BLaER1 (cell line): ENCODE results near the gene NGF.
A peak's percentile ranks its signal among the peaks of the same experiment; 100 is the strongest.

Experiments
- H3K27ac ChIP-seq: shearing (Covaris generic); formaldehyde crosslinking; 2 replicates; pipeline ENCODE4 v1.8.1; 2022
- H3K27me3 ChIP-seq: shearing (Covaris generic); formaldehyde crosslinking; 2 replicates; pipeline ENCODE4 v1.8.1; 2022
- H3K36me3 ChIP-seq: shearing (Covaris generic); formaldehyde crosslinking; 2 replicates; pipeline ENCODE4 v1.8.1; 2022
- H3K4me1 ChIP-seq: shearing (Covaris generic); formaldehyde crosslinking; 2 replicates; pipeline ENCODE4 v1.8.1; 2022
- H3K4me2 ChIP-seq: shearing (Covaris generic); formaldehyde crosslinking; 2 replicates; pipeline ENCODE4 v1.8.1; 2022
- H3K4me3 ChIP-seq: shearing (Covaris generic); formaldehyde crosslinking; 2 replicates; pipeline ENCODE4 v1.8.1; 2022
- H3K9ac ChIP-seq: shearing (Covaris generic); formaldehyde crosslinking; 2 replicates; pipeline ENCODE4 v1.8.1; 2022
- H3K9me3 ChIP-seq: shearing (Covaris generic); formaldehyde crosslinking; 2 replicates; pipeline ENCODE4 v1.8.1; 2022
- H4K20me1 ChIP-seq: shearing (Covaris generic); formaldehyde crosslinking; 2 replicates; pipeline ENCODE4 v1.8.1; 2022
- Cebpa-rat ChIP-seq: shearing (Covaris generic); IDR thresholded peaks from 2 replicates; pipeline ENCODE4 v1.8.1; 2022

The NGF gene

GRCh38 chr1:115299266-115299665, 38.8 kb downstream of the NGF start:
- Histone ChIP-seq H3K9ac (no peak overlapping the region), H3K4me2 (peak overlapping the region; percentile 33; the same call in 1 of the 2 replicates), H3K27me3 (no peaks in the 10 kb centered on the region), H3K36me3 (no peaks in the 10 kb centered on the region), H4K20me1 (no peaks in the 10 kb centered on the region), H3K4me3 (no peak overlapping the region), H3K9me3 (no peaks in the 10 kb centered on the region), H3K4me1 (peaks cover 22% of the 10 kb centered on the region), H3K27ac (no peak overlapping the region)
- no peak for TF ChIP-seq Cebpa-rat

DNA sequence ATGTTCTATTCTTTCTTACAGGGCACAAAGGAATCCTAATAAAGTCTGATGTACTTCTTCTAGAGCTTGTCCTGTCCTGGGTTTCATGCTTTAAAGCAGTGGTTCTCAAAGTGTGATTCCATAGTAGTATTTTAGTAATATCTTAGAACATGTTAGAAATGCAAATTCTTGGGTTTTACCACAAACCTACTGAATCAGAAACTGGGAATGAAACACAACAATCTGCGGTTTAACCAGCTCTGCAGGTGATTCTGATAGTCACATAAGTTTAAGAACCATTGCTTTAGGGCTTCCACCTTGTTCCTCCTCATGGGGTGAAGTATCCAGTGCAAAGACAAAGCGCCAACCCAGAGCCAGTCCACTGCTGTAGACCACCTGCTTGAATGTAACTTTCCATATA, 41.1 kb downstream of the NGF start:
- no peaks in the 10 kb centered on the region for H3K9me3 ChIP-seq
- no peak overlapping the region for H3K4me2 ChIP-seq
- no peaks in the 10 kb centered on the region for H3K36me3 ChIP-seq
- peaks cover 13% of the 10 kb centered on the region for H3K4me1 ChIP-seq
- no peak for TF ChIP-seq Cebpa-rat
- no peak overlapping the region for H3K9ac ChIP-seq
- no peaks in the 10 kb centered on the region for H3K27me3 ChIP-seq
- no peak overlapping the region for H3K27ac ChIP-seq
- H3K4me3 ChIP-seq = no peak overlapping the region
- no peaks in the 10 kb centered on the region for H4K20me1 ChIP-seq

DNA sequence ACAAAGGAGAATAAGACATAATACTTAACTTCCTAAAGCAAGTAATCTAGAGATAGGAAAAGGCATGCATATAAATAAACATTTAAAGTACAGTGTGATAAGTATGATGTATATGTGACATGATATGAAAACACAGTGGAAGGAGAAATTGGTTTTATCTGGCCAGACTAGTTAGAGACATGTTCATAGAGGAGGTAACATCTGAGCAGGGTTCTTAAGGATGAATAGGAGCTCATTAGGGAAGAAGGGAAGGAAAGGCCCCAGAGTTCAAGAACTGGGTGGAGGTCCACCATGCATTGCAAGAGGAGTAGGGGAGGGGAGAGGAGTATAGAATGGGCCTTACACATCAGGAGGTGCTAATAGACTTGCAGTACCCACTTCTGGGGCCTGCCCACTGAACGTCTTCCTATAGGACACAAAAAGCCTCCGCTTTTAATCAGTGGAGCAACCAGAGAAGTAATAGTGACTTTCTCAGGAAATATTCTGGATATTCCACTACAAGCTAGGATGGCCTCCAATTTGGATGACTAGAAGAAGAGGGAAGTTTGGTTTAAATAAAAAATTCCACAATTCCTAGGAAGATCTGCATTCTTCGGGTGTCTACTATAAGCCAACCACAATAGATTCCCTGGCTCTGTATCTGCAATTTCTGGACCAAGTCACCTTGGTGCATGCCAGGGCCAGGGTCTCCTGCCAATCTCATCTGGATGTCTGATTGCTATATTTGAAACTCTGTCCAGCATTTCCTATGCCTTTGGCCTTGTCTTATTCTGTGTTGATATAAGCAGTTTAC, 41.9 kb downstream of the NGF start:
- Histone ChIP-seq H3K4me2 (no peak overlapping the region), H3K27me3 (no peaks in the 10 kb centered on the region), H3K4me3 (no peak overlapping the region), H3K9ac (no peak overlapping the region), H3K27ac (no peak overlapping the region), H3K36me3 (no peaks in the 10 kb centered on the region), H3K9me3 (no peaks in the 10 kb centered on the region), H3K4me1 (peaks cover 12% of the 10 kb centered on the region), H4K20me1 (no peaks in the 10 kb centered on the region)
- TF ChIP-seq Cebpa-rat = no peak

- Histone ChIP-seq H3K4me2 (no peak overlapping the region), H3K36me3 (no peaks in the 10 kb centered on the region), H3K9me3 (no peaks in the 10 kb centered on the region), H3K27me3 (no peaks in the 10 kb centered on the region), H3K27ac (no peak overlapping the region), H3K9ac (no peak overlapping the region), H3K4me1 (peaks cover 1% of the 10 kb centered on the region), H3K4me3 (no peak overlapping the region), H4K20me1 (no peaks in the 10 kb centered on the region)
- no peak for TF ChIP-seq Cebpa-rat
Observed at GRCh38 chr1:115293899-115294298, 44.1 kb downstream of the NGF start.

GRCh38 chr1:115293006-115293405, 45.0 kb downstream of the NGF start:
- no peak overlapping the region for H3K9ac ChIP-seq
- TF ChIP-seq Cebpa-rat = no peak
- no peaks in the 10 kb centered on the region for H3K36me3 ChIP-seq
- no peak overlapping the region for H3K4me3 ChIP-seq
- H3K4me1 ChIP-seq = no peaks in the 10 kb centered on the region
- no peaks in the 10 kb centered on the region for H4K20me1 ChIP-seq
- no peaks in the 10 kb centered on the region for H3K9me3 ChIP-seq
- no peak overlapping the region for H3K27ac ChIP-seq
- H3K4me2 ChIP-seq = no peak overlapping the region
- H3K27me3 ChIP-seq = no peaks in the 10 kb centered on the region

GRCh38 chr1:115291741-115292140, 46.3 kb downstream of the NGF start:
- H4K20me1 ChIP-seq = no peaks in the 10 kb centered on the region
- no peaks in the 10 kb centered on the region for H3K36me3 ChIP-seq
- no peak for TF ChIP-seq Cebpa-rat
- H3K27me3 ChIP-seq = no peaks in the 10 kb centered on the region
- no peak overlapping the region for H3K27ac ChIP-seq
- H3K4me2 ChIP-seq = no peak overlapping the region
- H3K9ac ChIP-seq = no peak overlapping the region
- H3K4me1 ChIP-seq = no peaks in the 10 kb centered on the region
- no peak overlapping the region for H3K4me3 ChIP-seq
- H3K9me3 ChIP-seq = no peaks in the 10 kb centered on the region

DNA sequence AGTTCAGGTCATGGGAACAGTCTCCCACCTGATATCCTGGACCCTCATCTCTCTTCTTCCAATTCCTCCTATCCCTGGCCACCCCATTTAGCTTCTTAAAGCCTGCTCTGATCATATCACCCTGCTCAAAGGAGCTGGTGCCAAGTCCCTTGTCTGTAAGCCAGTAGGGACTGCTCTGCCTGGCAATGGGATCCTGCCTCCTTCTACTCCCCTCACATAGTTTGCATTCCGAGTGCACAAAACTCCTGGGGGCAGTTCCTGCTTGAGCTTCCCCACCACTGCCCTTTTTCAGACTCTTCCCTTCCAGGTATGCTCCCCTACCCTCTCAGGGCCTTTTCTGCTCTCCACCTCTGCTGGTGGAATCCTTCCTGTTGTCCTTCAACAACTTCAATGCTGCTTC, 48.1 kb downstream of the NGF start:
- no peak overlapping the region for H3K4me2 ChIP-seq
- no peak for TF ChIP-seq Cebpa-rat
- no peak overlapping the region for H3K9ac ChIP-seq
- no peaks in the 10 kb centered on the region for H3K9me3 ChIP-seq
- no peaks in the 10 kb centered on the region for H3K36me3 ChIP-seq
- no peaks in the 10 kb centered on the region for H3K27me3 ChIP-seq
- no peaks in the 10 kb centered on the region for H4K20me1 ChIP-seq
- H3K27ac ChIP-seq = no peak overlapping the region
- no peak overlapping the region for H3K4me3 ChIP-seq
- H3K4me1 ChIP-seq = peaks cover 2% of the 10 kb centered on the region; the same call in 1 of the 2 replicates

- no peak for TF ChIP-seq Cebpa-rat
- H3K36me3 ChIP-seq = no peaks in the 10 kb centered on the region
- H3K4me1 ChIP-seq = peaks cover 5% of the 10 kb centered on the region; the same call in 1 of the 2 replicates
- no peaks in the 10 kb centered on the region for H3K9me3 ChIP-seq
- no peak overlapping the region for H3K9ac ChIP-seq
- no peak overlapping the region for H3K4me3 ChIP-seq
- H3K27ac ChIP-seq = no peak overlapping the region
- no peak overlapping the region for H3K4me2 ChIP-seq
- no peaks in the 10 kb centered on the region for H3K27me3 ChIP-seq
- H4K20me1 ChIP-seq = no peaks in the 10 kb centered on the region
Observed at GRCh38 chr1:115288591-115289198, 49.4 kb downstream of the NGF start.

GRCh38 chr1:115286431-115287205, 51.4 kb downstream of the NGF start:
- H3K27me3 ChIP-seq = no peaks in the 10 kb centered on the region
- no peak for TF ChIP-seq Cebpa-rat
- no peaks in the 10 kb centered on the region for H3K36me3 ChIP-seq
- no peak overlapping the region for H3K27ac ChIP-seq
- H3K4me3 ChIP-seq = no peak overlapping the region
- no peaks in the 10 kb centered on the region for H3K9me3 ChIP-seq
- H4K20me1 ChIP-seq = no peaks in the 10 kb centered on the region
- no peak overlapping the region for H3K9ac ChIP-seq
- H3K4me1 ChIP-seq = peaks cover 5% of the 10 kb centered on the region; the same call in 1 of the 2 replicates
- no peak overlapping the region for H3K4me2 ChIP-seq

GRCh38 chr1:115284209-115284608, 53.8 kb downstream of the NGF start:
- Histone ChIP-seq H3K9me3 (no peaks in the 10 kb centered on the region), H4K20me1 (no peaks in the 10 kb centered on the region), H3K36me3 (no peaks in the 10 kb centered on the region), H3K4me3 (no peak overlapping the region), H3K27me3 (no peaks in the 10 kb centered on the region), H3K4me1 (peaks cover 5% of the 10 kb centered on the region; the same call in 1 of the 2 replicates), H3K9ac (no peak overlapping the region), H3K4me2 (no peak overlapping the region), H3K27ac (no peak overlapping the region)
- TF ChIP-seq Cebpa-rat = no peak
